GM12878 (cell line): ENCODE results near the gene OPCML. TPM values are rescaled to one million over a fixed set of nuclear protein-coding genes. Genes with fewer than 3 reads are reported as not detected.

Experiments
- ATAC-seq: fragments of 200-7000 bp; cut with Tn5 transposase; 3 replicates; pipeline ENCODE4 v1.9.1; 2020; ENCODE audit warnings: mild to moderate bottlenecking, moderate library complexity
- BruUV-seq: library from RNA; stranded (reverse); fragments of 400-500 nt; replicated peaks from 2 replicates; lab custom pipeline; 2021; lab: Mats Ljungman, UMichigan
- CTCF ChIA-PET: fragments of 300-600 bp; sonication (Branson Sonifier 250); formaldehyde crosslinking; extraction: SDS; loops from one replicate; lab custom pipeline; 2021; ENCODE audit warnings: inconsistent platforms; lab: Yijun Ruan, JAX
- POLR2A ChIA-PET: fragments of 350-600 bp; formaldehyde crosslinking; extraction: SDS; loops from one replicate; lab custom pipeline; 2021; ENCODE audit warnings: inconsistent platforms; lab: Charles Lee
- RAD21 ChIA-PET: fragments of 300-600 bp; sonication (Branson Sonifier 250); formaldehyde crosslinking; loops from one replicate; lab custom pipeline; 2023; ENCODE audit warnings: antibody characterized with exemption; ENCODE audit not compliant: unreplicated experiment; lab: Charles Lee
- SMC1A ChIA-PET: fragments of 300-600 bp; sonication (Branson Sonifier 250); formaldehyde crosslinking; loops from one replicate; lab custom pipeline; 2023; ENCODE audit not compliant: unreplicated experiment, uncharacterized antibody; lab: Charles Lee
- DNase-seq: peaks from one replicate; pipeline ENCODE4 v3.0.0-alpha.2; 2011; ENCODE audit warnings: low read depth, low spot score
- FAIRE-seq: peaks from 3 replicates; lab custom pipeline; 2011; peaks lifted over from hg19 to GRCh38; lab: Jason Lieb, UNC
- H2AFZ ChIP-seq: 2 replicates; pipeline ENCODE4 v1.6.0; 2011; ENCODE audit warnings: low read depth, low read length, control low read depth; ENCODE audit not compliant: control insufficient read depth
- H3K27ac ChIP-seq: 2 replicates; pipeline ENCODE4 v1.5.1; 2011; ENCODE audit warnings: control low read depth; ENCODE audit not compliant: control insufficient read depth, insufficient read depth
- H3K27me3 ChIP-seq, 2 experiments: replicated peaks in 1 of 2; 2 replicates each; pipeline versions ENCODE4 v1.6.0 to v1.6.1; 2011; ENCODE audit warnings: low read length in 1 of 2; ENCODE audit not compliant: control insufficient read depth in 2 of 2, insufficient read depth in 2 of 2
- H3K36me3 ChIP-seq, 2 experiments: 2 replicates each; pipeline ENCODE4 v1.5.1; 2011; ENCODE audit warnings: low read length in 1 of 2; ENCODE audit not compliant: control insufficient read depth in 2 of 2, insufficient read depth in 2 of 2
- H3K4me1 ChIP-seq: 2 replicates; pipeline ENCODE4 v1.6.1; 2011; ENCODE audit warnings: mild to moderate bottlenecking, low read length, moderate library complexity, mixed read lengths; ENCODE audit not compliant: control insufficient read depth, insufficient read depth
- H3K4me2 ChIP-seq: 2 replicates; pipeline ENCODE4 v1.6.0; 2011; ENCODE audit warnings: control low read depth; ENCODE audit not compliant: control insufficient read depth, insufficient read depth
- H3K4me3 ChIP-seq: fragments of 200-600 bp; sonication (generic); 2 replicates; pipeline ENCODE4 v1.5.1; 2016
- H3K79me2 ChIP-seq: 2 replicates; pipeline ENCODE4 v1.6.0; 2011; ENCODE audit warnings: low read length; ENCODE audit not compliant: control insufficient read depth, insufficient read depth
- H3K9ac ChIP-seq: 2 replicates; pipeline ENCODE4 v1.8.0; 2011; ENCODE audit warnings: low read length, control low read depth, mixed read lengths; ENCODE audit not compliant: control insufficient read depth, insufficient read depth
- H3K9me3 ChIP-seq: replicated peaks from 3 replicates; pipeline ENCODE4 v1.5.1; 2011; ENCODE audit warnings: mild to moderate bottlenecking, low read length; ENCODE audit not compliant: control insufficient read depth, insufficient read depth
- H4K20me1 ChIP-seq: 2 replicates; pipeline ENCODE4 v1.6.0; 2011; ENCODE audit not compliant: control insufficient read depth, insufficient read depth
- BCL11A ChIP-seq: IDR thresholded peaks from 2 replicates; pipeline ENCODE4 v1.6.1; 2011; ENCODE audit warnings: low read depth, low read length
- BHLHE40 ChIP-seq, 2 experiments: fragments of 450-650 bp in 1 of 2; IDR thresholded peaks; 2 replicates each; pipeline ENCODE4 v1.6.1; 2011 to 2017; ENCODE audit warnings: low read depth in 2 of 2, borderline replicate concordance in 1 of 2, improper control_type of control experiment in 1 of 2, low read length in 1 of 2, mild to moderate bottlenecking in 1 of 2
- FOXM1 ChIP-seq: IDR thresholded peaks from 2 replicates; pipeline ENCODE4 v1.6.1; 2012; ENCODE audit warnings: low read depth, mild to moderate bottlenecking, inconsistent platforms, low read length, moderate library complexity
- IKZF2 ChIP-seq, 2 experiments: fragments of 450-650 bp; IDR thresholded peaks; 2 replicates each; pipeline ENCODE4 v1.6.1; 2017; ENCODE audit warnings: mild to moderate bottlenecking in 2 of 2, moderate library complexity in 2 of 2
- JUNB ChIP-seq: IDR thresholded peaks from 2 replicates; pipeline ENCODE4 v1.6.1; 2016; ENCODE audit warnings: antibody characterized with exemption, mild to moderate bottlenecking
- JUND ChIP-seq: IDR thresholded peaks from 2 replicates; pipeline ENCODE4 v1.6.1; 2012; ENCODE audit warnings: low read depth, mild to moderate bottlenecking, low read length, improper control_type of control experiment, moderate library complexity
- POLR2AphosphoS2 ChIP-seq: IDR thresholded peaks from 2 replicates; pipeline ENCODE4 v1.6.1; 2011; ENCODE audit warnings: low read depth, mild to moderate bottlenecking, low read length, improper control_type of control experiment, moderate library complexity
- RBBP5 ChIP-seq: fragments of 200-600 bp; sonication (generic); conservative IDR thresholded peaks from 2 replicates; pipeline ENCODE4 v1.6.1; 2016
- ZNF622 ChIP-seq: fragments of 450-650 bp; IDR thresholded peaks from 2 replicates; pipeline ENCODE4 v1.6.1; 2017; ENCODE audit warnings: mild to moderate bottlenecking, inconsistent platforms
- WGBS: methylation state at CpG from one replicate; pipeline ENCODE4 v1.1.6; 2016; ENCODE audit warnings: low lambda C conversion rate; ENCODE audit not compliant: insufficient replicate concordance, insufficient coverage; ENCODE audit errors: missing lambda C conversion rate; 5-methylcytosine and 5-hydroxymethylcytosine counted together
- in situ Hi-C: fragments of 300-500 bp; cut with MboI; formaldehyde crosslinking; loops from 9 replicates; pipeline ENCODE4 v1.14.3; 2018; ENCODE audit warnings: mixed read lengths
- intact Hi-C: fragments of 100-400 bp; cut with micrococcal nuclease; formaldehyde crosslinking; loops from one replicate; pipeline ENCODE4 v1.14.2; 2022; ENCODE audit not compliant: unreplicated experiment
- polyA plus RNA-seq, 11 experiments: library from polyadenylated mRNA; depleted of rRNA in 4 of 11; unstranded in 6 of 11; stranded (reverse) in 5 of 11; fragments of >200 nt; fragmentation: Nextera tagmentation in 4 of 11; fragmentation: Illumina TruSeq in 1 of 11; extraction: Ambion mirVana in 4 of 11; extraction: Trizol in 1 of 11; gene quantifications; 1 replicate in 1 of 11; 2 replicates in 10 of 11; pipeline versions ENCODE4 v1.2.1 to v1.2.3, GENCODE V29; 2011 to 2016; ENCODE audit warnings: inconsistent platforms in 2 of 11, missing spikeins in 2 of 11, low read depth in 1 of 11
- total RNA-seq, 4 experiments: library from RNA; depleted of rRNA in 3 of 4; stranded (reverse); fragments of >200 nt in 3 of 4; fragmentation: Illumina TruSeq in 1 of 4; extraction: Trizol in 1 of 4; gene quantifications; 2 replicates each; pipeline versions ENCODE4 v1.2.1 to v1.2.3, GENCODE V29; 2013 to 2021
- TF ChIP-seq, protein P1 (sequence below): fragments of 450-650 bp; IDR thresholded peaks from 2 replicates; pipeline ENCODE4 v1.6.1; 2017; ENCODE audit warnings: antibody characterized with exemption, mild to moderate bottlenecking, moderate library complexity
- TF ChIP-seq, protein P2 (sequence below): IDR thresholded peaks from 2 replicates; pipeline ENCODE4 v1.6.1; 2011; ENCODE audit warnings: low read depth, low read length, improper control_type of control experiment, borderline replicate concordance
- TF ChIP-seq, protein P3 (sequence below), 3 experiments: IDR thresholded peaks in 2 of 3; conservative IDR thresholded peaks in 1 of 3; 2 replicates each; pipeline ENCODE4 v1.5.1; 2011; ENCODE audit warnings: low read depth in 3 of 3, low read length in 3 of 3, mild to moderate bottlenecking in 3 of 3, control low read depth in 2 of 3, moderate library complexity in 2 of 3, inconsistent platforms in 1 of 3, mixed read lengths in 1 of 3; ENCODE audit not compliant: control insufficient read depth in 2 of 3, insufficient read depth in 1 of 3; ENCODE audit errors: extremely low read depth in 1 of 3

The OPCML gene
- total and polyA plus RNA-seq, 10 of the 15 experiments (the other 5 are each of a cell fraction or from before 2014, with no cell fraction given) = 0.84 TPM; not detected in 9

DNA sequence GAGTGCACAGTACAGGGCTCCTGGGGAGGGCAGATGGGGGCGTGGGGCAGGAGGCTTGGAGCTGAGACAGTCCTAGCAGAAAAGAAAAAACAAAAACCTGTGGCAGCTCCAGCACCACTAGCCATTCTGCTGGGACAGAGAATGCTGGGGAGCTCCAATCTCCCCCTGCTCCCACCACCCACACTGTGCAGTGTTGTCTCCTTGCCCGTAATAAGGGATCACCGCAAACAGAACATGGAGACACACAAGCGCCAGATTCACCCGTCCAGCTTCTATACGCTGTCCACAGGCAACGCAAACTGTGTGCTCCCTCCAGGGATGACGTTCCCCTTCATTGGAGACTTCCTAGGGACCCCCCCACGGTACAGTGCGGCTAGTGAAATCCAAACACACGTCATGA is 31.4 kb downstream of the OPCML start:
- Histone ChIP-seq H3K4me3 (no peak overlapping the region), H3K27ac (no peak overlapping the region), H3K36me3 (no peaks in the 10 kb centered on the region), H2AFZ (no peak overlapping the region), H3K9ac (no peak overlapping the region), H4K20me1 (no peaks in the 10 kb centered on the region), H3K9me3 (no peaks in the 10 kb centered on the region; the same call in 2 of the 3 replicates), H3K4me2 (no peak overlapping the region), H3K27me3 (peaks cover 0 to 3% of the 10 kb centered on the region in 2 experiments; a peak in 1 of 4 replicates), H3K79me2 (no peaks in the 10 kb centered on the region), H3K4me1 (no peaks in the 10 kb centered on the region; the same call in none of the 2 replicates)
- no TSS peak for BruUV-seq
- DNase-seq (no peak), FAIRE-seq (no peak), ATAC-seq (no peak)
- intact Hi-C loops = no loop called here
- POLR2A ChIA-PET = no interaction called here
- 48% methylated on average over 11 of the region's 11 CpGs for WGBS
- TF ChIP-seq POLR2AphosphoS2 (no peak), RBBP5 (no peak), ZNF622 (no peak), JUNB (no peak), BHLHE40 (IDR thresholded peaks at IDR 0.05; ENCODE audit: borderline replicate concordance in 1 of 2, low read depth in 2 of 2, low read length in 1 of 2) (no peak), FOXM1 (no peak), IKZF2 (IDR thresholded peaks at IDR 0.05) (no peak), JUND (no peak), BCL11A (no peak)
- TF ChIP-seq, protein P1, sequence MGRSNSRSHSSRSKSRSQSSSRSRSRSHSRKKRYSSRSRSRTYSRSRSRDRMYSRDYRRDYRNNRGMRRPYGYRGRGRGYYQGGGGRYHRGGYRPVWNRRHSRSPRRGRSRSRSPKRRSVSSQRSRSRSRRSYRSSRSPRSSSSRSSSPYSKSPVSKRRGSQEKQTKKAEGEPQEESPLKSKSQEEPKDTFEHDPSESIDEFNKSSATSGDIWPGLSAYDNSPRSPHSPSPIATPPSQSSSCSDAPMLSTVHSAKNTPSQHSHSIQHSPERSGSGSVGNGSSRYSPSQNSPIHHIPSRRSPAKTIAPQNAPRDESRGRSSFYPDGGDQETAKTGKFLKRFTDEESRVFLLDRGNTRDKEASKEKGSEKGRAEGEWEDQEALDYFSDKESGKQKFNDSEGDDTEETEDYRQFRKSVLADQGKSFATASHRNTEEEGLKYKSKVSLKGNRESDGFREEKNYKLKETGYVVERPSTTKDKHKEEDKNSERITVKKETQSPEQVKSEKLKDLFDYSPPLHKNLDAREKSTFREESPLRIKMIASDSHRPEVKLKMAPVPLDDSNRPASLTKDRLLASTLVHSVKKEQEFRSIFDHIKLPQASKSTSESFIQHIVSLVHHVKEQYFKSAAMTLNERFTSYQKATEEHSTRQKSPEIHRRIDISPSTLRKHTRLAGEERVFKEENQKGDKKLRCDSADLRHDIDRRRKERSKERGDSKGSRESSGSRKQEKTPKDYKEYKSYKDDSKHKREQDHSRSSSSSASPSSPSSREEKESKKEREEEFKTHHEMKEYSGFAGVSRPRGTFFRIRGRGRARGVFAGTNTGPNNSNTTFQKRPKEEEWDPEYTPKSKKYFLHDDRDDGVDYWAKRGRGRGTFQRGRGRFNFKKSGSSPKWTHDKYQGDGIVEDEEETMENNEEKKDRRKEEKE = no peak
- TF ChIP-seq, protein P2, sequence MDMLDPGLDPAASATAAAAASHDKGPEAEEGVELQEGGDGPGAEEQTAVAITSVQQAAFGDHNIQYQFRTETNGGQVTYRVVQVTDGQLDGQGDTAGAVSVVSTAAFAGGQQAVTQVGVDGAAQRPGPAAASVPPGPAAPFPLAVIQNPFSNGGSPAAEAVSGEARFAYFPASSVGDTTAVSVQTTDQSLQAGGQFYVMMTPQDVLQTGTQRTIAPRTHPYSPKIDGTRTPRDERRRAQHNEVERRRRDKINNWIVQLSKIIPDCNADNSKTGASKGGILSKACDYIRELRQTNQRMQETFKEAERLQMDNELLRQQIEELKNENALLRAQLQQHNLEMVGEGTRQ = no peak
- TF ChIP-seq, protein P3, sequence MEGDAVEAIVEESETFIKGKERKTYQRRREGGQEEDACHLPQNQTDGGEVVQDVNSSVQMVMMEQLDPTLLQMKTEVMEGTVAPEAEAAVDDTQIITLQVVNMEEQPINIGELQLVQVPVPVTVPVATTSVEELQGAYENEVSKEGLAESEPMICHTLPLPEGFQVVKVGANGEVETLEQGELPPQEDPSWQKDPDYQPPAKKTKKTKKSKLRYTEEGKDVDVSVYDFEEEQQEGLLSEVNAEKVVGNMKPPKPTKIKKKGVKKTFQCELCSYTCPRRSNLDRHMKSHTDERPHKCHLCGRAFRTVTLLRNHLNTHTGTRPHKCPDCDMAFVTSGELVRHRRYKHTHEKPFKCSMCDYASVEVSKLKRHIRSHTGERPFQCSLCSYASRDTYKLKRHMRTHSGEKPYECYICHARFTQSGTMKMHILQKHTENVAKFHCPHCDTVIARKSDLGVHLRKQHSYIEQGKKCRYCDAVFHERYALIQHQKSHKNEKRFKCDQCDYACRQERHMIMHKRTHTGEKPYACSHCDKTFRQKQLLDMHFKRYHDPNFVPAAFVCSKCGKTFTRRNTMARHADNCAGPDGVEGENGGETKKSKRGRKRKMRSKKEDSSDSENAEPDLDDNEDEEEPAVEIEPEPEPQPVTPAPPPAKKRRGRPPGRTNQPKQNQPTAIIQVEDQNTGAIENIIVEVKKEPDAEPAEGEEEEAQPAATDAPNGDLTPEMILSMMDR (IDR thresholded peaks at IDR 0.05 in 2 of 3, conservative IDR thresholded peaks at IDR 0.05 in 1 of 3; ENCODE audit: control insufficient read depth in 2 of 3, extremely low read depth in 1 of 3, insufficient read depth in 1 of 3, low read depth in 3 of 3, low read length in 3 of 3) = no peak
- CTCF ChIA-PET = no interaction called here
- in situ Hi-C loops = no loop called here
- RAD21 ChIA-PET = no interaction called here
- SMC1A ChIA-PET = no interaction called here
